CD4-positive, alpha-beta T cell treated with Interleukin-15 for 1 hour (primary cell): Measurements from ENCODE around the gene UTP11.
"Not testable (repeated sequence)": the region's sequence is repeated elsewhere in the genome, so short reads cannot be mapped to it uniquely, and the experiment has no call there.

Experiments used
- DNase-seq: peaks from one replicate; pipeline ENCODE4 v3.0.0-alpha.2; 2020

UTP11 gene, protein sequence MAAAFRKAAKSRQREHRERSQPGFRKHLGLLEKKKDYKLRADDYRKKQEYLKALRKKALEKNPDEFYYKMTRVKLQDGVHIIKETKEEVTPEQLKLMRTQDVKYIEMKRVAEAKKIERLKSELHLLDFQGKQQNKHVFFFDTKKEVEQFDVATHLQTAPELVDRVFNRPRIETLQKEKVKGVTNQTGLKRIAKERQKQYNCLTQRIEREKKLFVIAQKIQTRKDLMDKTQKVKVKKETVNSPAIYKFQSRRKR

DNA sequence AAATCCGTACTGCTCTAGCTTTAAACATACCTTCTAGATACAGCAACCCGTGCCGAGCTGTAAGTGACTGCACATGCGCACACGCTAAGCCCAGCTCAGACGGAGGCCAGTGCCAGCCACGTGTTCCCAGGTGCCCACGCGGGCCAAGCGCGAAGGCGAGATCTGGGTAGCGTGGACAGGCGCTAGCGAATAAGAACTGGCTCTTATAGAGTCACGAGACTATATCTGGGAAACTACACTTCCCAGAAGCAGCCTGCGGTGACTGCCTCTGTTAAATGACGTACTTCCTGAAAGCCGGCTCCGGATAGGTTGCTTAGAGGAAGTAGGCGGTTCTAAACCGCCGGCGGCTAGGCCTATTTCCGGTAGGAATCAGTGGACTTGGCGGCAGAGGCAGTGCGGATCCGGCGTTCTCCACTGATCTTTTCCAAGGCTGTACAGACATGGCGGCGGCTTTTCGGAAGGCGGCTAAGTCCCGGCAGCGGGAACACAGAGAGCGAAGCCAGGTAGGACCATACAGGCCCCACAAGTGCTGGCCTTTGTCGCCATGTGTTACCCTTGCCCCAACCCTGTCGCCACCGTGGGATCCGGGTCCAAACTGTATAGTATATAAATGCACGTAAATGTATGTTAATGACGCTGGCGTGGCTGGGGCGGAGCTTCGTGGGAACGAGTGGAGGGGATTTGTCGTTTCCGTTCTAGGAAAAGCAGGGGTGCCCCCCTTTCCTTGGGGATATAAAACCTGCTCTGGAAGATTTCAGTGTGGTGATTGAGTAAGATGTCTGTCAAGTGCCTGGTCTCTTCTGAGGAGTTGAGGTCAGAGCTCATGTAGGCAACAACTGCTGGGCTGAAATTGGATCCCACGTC lies at the start of gene UTP11:
TSS of gene UTP11 (plus strand) at position 372 of the 864 bp plus-strand sequence. CDS start at position 441, 69 bp downstream.
- DNase-seq = peak; percentile 96

- DNase-seq = not testable (repeated sequence)
These were observed 48.4 kb upstream of the UTP11 start for GRCh38 chr1:37964106-37964505.

DNA sequence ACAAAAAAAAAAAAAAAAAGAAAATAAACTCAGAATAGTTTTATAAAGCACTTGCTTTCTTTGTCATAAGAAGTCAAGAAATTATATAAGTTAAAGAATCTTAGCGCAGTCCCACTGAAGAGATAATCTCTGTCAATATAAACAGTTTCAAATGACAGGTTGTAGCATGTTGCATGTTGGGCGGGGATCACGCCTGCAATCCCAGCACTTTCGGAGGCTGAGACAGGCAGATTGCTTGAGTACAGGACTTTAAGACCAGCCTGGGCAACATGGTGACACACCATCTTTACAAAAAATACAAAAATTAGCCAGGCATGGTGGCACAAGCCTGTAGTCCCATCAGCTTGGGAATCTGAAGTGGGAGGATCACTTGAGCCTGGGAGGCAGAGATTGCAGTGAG lies 47.2 kb upstream of the UTP11 start:
- no peak for DNase-seq

DNA sequence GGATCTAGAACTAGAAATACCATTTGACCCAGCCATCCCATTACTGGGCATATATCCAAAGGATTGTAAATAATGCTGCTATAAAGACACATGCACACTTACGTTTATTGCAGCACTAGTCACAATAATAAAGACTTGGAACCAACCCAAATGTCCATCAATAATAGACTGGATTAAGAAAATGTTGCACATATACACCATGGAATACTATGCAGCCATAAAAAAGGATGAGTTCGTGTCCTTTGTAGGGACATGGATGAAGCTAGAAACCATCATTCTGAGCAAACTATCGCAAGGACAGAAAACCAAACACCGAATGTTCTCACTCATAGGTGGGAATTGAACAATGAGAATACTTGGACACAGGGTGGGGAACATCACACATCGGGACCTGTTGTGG lies 38.9 kb upstream of the UTP11 start:
- DNase-seq = not testable (repeated sequence)

GRCh38 chr1:37974567-37974966 lies 38.0 kb upstream of the UTP11 start:
- no peak for DNase-seq

- DNase-seq = not testable (repeated sequence)
These were observed 37.5 kb upstream of the UTP11 start for GRCh38 chr1:37975083-37975482.

- DNase-seq = no peak
These were observed 34.0 kb upstream of the UTP11 start for GRCh38 chr1:37978541-37978940.

- DNase-seq = no peak
These were observed 29.0 kb upstream of the UTP11 start for GRCh38 chr1:37983546-37983945.

GRCh38 chr1:37987679-37988078 lies 24.9 kb upstream of the UTP11 start:
- DNase-seq = no peak

- no peak for DNase-seq
These were observed 23.1 kb upstream of the UTP11 start for GRCh38 chr1:37989361-37989930.

DNA sequence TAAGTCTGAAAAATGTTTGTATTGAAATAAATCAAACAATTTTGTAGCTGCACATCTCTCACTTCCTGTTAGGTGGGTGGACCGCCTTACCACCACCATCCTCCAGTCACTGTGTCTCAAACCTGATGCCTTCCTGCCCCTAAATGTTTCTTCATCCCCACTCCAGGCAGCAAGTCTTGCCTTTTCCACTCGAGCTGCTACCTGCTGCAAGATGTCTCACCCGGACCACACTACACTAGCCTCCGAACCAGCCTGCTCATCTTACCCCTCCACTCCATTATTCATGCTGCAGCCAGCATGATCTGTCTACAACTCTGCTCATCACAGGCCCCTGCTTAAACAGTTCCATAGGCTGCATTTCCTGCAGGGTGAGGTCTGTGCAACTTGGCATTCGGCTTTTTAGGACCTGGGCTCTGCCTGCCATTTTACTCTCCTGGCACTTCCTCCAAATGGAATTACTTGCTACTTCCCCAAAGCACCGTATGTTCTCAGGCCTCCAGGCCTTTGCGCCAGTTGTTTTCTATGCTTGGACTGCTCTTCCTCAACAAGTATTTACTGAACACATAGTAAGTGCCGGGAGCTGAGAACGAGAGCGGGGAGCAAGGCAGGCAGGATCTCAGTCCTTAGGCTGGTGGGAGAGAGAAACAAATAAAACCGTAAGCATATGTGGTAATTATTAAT lies 17.5 kb upstream of the UTP11 start:
- no peak for DNase-seq

- no peak for DNase-seq
These were observed 16.7 kb upstream of the UTP11 start for GRCh38 chr1:37995751-37996345.

- no peak for DNase-seq
These were observed 15.1 kb upstream of the UTP11 start for GRCh38 chr1:37997256-37998088.

DNA sequence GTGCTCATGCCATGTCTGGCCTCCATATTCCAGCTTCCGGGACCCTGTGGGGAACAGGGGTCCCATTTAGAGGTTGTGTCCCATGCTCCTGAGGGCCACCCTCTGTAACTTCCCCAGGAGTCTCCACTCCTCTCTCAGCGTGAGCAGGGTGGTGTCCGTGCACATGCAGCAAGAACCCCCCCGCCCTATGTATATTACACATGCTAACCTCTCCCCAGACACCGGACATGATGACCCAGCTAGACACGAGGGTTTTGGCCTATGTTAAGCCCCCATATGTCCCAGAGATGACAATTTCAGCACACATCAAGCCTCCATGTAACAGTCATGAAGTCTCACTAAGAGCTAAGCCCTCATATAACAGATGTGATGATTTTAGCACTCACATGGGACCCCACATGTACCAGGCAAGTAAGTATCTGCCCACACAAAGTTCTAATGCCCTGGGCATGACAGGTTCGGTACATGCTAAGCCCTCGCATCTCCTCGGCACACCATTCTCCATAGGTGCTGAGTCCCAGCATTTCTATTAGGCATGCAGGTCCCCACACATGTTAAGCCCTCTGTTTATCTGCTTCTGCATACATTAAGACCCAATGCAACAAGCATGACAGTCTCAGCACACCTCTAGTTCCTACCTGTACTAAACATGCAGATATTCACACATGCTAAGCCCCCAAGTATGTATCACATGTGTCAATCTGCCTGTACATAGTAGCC lies 14.3 kb upstream of the UTP11 start:
- DNase-seq = no peak

DNA sequence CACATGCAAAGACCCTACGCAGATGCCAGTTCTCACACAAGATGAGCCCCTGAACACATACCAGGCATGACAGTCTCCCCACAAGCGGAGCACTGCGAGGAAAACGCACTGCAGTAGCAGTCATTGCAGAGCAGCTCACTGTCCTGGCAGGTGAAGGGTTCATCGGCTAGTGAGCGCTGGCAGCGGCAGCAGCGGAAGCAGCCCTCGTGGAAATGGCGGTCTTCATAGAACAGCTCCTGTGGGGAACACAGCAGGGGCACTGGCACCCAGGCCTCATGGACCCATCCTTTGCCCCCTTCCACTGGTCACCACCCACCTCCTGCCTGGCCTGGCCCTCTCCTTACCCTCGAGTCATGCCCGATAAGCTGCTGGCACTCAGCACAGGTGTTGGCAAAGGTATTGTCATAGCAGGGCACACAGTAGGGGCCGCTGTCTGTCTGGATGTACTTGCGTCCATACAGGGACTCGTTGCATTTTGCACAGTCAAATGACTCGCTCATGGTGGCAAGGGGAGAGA lies 13.6 kb upstream of the UTP11 start:
- no peak for DNase-seq

DNA sequence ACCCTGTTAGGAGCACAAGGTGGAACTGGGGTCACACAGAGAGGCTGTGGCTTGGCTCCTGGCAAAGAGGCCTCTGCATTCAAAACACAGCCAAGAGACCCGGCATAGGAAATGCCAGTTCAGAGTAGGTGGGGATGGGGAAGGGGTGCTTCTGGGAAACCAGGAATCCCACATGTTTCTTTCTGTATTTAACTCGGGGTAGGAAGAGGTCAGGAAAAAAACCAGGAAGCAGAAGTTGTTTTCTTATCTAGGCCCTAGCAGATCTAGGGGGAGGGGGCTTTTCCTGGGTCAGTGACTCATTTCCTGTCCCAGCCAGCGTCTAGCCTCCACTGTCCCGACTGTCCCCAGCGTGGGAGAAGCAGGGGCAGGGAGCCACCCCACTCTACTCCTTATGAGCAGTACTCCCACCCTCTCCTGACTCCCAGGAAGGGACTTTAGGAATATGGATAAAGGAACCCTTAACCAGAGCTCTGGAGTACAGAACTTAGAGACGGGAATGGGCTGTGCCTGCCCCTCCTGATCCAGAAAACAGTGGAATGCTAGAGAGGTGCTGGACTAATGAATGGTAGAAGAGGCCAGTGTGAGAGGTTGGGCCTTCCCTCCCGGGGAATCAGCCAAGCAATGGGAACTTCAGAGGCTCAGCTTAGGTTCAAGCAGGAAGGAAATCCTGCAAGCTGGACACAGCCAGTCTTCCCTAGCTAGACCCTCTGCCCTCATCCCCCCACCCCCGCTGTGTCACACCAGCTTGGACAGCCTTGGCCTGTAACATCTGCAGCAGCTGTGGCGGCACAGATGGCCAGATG lies 12.9 kb upstream of the UTP11 start:
- DNase-seq = peak; percentile 58

DNA sequence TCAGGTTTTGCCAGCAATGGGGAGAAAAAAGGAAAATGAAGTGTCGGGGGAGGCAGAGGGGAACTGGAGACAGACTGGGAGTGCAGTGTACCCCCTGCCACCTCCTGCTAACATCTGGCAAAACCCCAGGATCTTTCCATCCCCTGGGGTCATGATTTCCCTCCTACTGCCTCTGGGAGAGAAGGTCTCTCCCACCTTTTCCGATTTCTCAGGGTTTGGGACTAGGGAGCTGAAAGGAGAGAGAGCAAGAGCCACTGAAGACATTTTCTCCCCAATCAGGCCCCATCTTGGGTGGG lies 12.4 kb upstream of the UTP11 start:
- no peak for DNase-seq

DNA sequence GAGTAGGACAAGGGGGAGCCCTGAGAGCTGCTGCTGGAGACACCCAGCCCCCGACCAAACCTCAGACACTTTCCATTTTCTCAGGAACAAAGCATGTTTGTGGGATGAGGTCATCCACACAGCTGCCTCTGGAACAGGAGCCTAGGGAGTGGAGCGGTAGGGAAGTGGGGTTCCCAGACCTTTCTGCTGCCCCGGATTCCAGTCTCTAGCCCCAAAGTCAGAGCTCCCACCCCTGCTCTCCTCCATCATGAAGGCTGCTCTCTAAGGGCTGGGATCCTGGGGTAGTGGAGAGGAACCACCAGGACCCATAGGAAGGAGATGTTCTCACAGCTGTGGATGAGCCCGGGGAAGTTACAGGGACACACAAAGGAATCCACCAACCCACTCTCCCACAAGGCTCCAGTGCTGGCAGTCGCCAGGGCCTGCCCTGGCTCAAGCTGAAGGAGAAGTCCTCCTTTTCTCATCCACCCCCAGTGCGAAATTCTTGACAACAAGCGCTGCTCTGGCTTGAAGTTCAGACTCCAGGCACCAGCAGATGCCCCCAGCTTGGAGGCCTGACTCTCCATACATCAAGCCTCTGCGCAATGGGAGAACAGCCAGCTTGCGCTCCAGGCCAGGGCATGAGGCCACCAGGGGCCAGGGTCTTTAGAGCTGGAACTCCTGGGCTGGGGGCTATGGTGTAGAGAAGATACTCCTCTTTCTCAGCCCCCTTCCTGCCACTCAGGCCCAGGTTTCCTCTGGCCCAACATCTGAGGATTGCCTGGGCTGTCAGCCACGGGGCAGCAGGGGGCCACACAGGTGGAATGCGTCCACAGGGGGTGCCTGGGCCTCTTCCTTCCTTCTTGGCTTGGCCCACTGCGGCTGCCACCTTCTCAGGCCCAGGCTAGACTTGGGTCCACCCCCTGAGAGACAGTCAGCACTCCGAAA lies 11.7 kb upstream of the UTP11 start:
- no peak for DNase-seq
